Measurements from ENCODE around the gene FBXO48.

GRCh38 chr2:68418855-68419254, 48.2 kb downstream of the FBXO48 start:
- TF ChIP-seq CTCF (IDR thresholded peaks at IDR 0.05): no peak
- TF ChIP-seq EP300 (IDR thresholded peaks at IDR 0.05; ENCODE audit: low read depth): no peak
- TF ChIP-seq POLR2A (IDR thresholded peaks at IDR 0.05): no peak
- TF ChIP-seq POLR2AphosphoS5 (IDR thresholded peaks at IDR 0.05): no peak
